Activated naive CD8-positive, alpha-beta T cell treated with anti-CD3 and anti-CD28 coated beads, Interleukin-2, amount 10 ng/mL, durations not matched to agents 7 days and 5 days (primary cell): Measurements from ENCODE around the gene COL8A2. TPM values are rescaled to one million over a fixed set of nuclear protein-coding genes. Genes with fewer than 3 reads are reported as not detected.

Experiments
- ATAC-seq: fragments of 150-1000 bp; cut with Tn5 transposase; one replicate; pipeline ENCODE4 v1.10.0; 2021; ENCODE audit warnings: low read depth, moderate library complexity
- POLR2A ChIA-PET: fragments of 350-600 bp; sonication (Branson Sonifier 250); formaldehyde crosslinking; loops from one replicate; lab custom pipeline; 2021; ENCODE audit warnings: antibody characterized with exemption; lab: Charles Lee
- DNase-seq: peaks from one replicate; pipeline ENCODE4 v3.0.0; 2021
- H3K27ac Mint-ChIP-seq: one replicate; pipeline ENCODE4 v1.8.0; 2022; ENCODE audit warnings: mild to moderate bottlenecking, mixed read lengths
- H3K27me3 Mint-ChIP-seq: one replicate; pipeline ENCODE4 v1.8.0; 2022; ENCODE audit warnings: mild to moderate bottlenecking, moderate library complexity, mixed read lengths
- H3K36me3 Mint-ChIP-seq: one replicate; pipeline ENCODE4 v1.8.0; 2021; ENCODE audit warnings: mild to moderate bottlenecking, mixed read lengths
- H3K4me1 Mint-ChIP-seq: one replicate; pipeline ENCODE4 v1.8.0; 2021; ENCODE audit warnings: mixed read lengths
- H3K4me3 Mint-ChIP-seq: one replicate; pipeline ENCODE4 v1.8.0; 2022; ENCODE audit warnings: mild to moderate bottlenecking, moderate library complexity, mixed read lengths
- H3K9me3 Mint-ChIP-seq: one replicate; pipeline ENCODE4 v1.8.0; 2021; ENCODE audit warnings: mixed read lengths
- total RNA-seq, 2 experiments: library from RNA; stranded (reverse); gene quantifications; one replicate each; pipeline ENCODE4 v1.2.3, GENCODE V29; 2021

The COL8A2 gene
- total RNA-seq, 2 experiments from 2014 or later = 0.17 to 0.19 TPM

- no peak for ATAC-seq
- Mint-ChIP-seq H3K4me3 (peak overlapping the region; percentile 21), H3K27ac (peak overlapping the region; percentile 8), H3K36me3 (peaks cover 6% of the 10 kb centered on the region), H3K4me1 (peaks cover 10% of the 10 kb centered on the region), H3K27me3 (peaks cover 19% of the 10 kb centered on the region), H3K9me3 (no peaks in the 10 kb centered on the region)
- DNase-seq = no peak
- POLR2A ChIA-PET = interaction anchor here (0.8 kb wide), 1 partner anchor 137 kb away, joined by 3 read pairs; the partner anchor contains the start of gene THRAP3
These were observed 37.5 kb downstream of the COL8A2 start for GRCh38 chr1:36087233-36088123.

- Mint-ChIP-seq H3K4me3 (peak overlapping the region; percentile 21), H3K27ac (peak overlapping the region; percentile 8), H3K36me3 (peaks cover 6% of the 10 kb centered on the region), H3K27me3 (peaks cover 27% of the 10 kb centered on the region), H3K4me1 (peaks cover 9% of the 10 kb centered on the region), H3K9me3 (no peaks in the 10 kb centered on the region)
- ATAC-seq (no peak), DNase-seq (no peak)
- POLR2A ChIA-PET = interaction anchor here (0.5 to 0.8 kb wide), 2 partner anchors 137 to 143 kb away, joined by 3 read pairs; partner anchors contain the start of gene THRAP3
These were observed 38.3 kb downstream of the COL8A2 start for GRCh38 chr1:36086529-36087232.

- ATAC-seq (no peak), DNase-seq (no peak)
- POLR2A ChIA-PET = interaction anchor here (0.5 to 1.1 kb wide), 3 partner anchors 142 to 206 kb away, joined by 3 to 4 read pairs (median 3); partner anchors contain the start of gene AGO3
- Mint-ChIP-seq H3K27me3 (peaks cover 29% of the 10 kb centered on the region), H3K4me3 (no peak overlapping the region), H3K36me3 (peaks cover 6% of the 10 kb centered on the region), H3K27ac (no peak overlapping the region), H3K9me3 (no peaks in the 10 kb centered on the region), H3K4me1 (peaks cover 9% of the 10 kb centered on the region)
These were observed 39.1 kb downstream of the COL8A2 start for GRCh38 chr1:36085686-36086526.

GRCh38 chr1:36085126-36085525, 39.9 kb downstream of the COL8A2 start:
- no peak overlapping the region for H3K27ac Mint-ChIP-seq
- peaks cover 8% of the 10 kb centered on the region for H3K4me1 Mint-ChIP-seq
- ATAC-seq (no peak), DNase-seq (no peak)
- H3K36me3 Mint-ChIP-seq = peaks cover 6% of the 10 kb centered on the region
- H3K4me3 Mint-ChIP-seq = no peak overlapping the region
- H3K27me3 Mint-ChIP-seq = peaks cover 35% of the 10 kb centered on the region
- POLR2A ChIA-PET = interaction anchor here (0.6 to 1.1 kb wide), 2 partner anchors 154 to 205 kb away, joined by 3 to 4 read pairs; partner anchors contain the start of gene AGO3
- H3K9me3 Mint-ChIP-seq = no peaks in the 10 kb centered on the region

- peaks cover 4% of the 10 kb centered on the region for H3K4me1 Mint-ChIP-seq
- POLR2A ChIA-PET = no interaction called here
- H3K9me3 Mint-ChIP-seq = no peaks in the 10 kb centered on the region
- no peak for ATAC-seq
- peak overlapping the region; percentile 30 for H3K4me3 Mint-ChIP-seq
- H3K36me3 Mint-ChIP-seq = peaks cover 2% of the 10 kb centered on the region
- DNase-seq = no peak
- peaks cover 36% of the 10 kb centered on the region for H3K27me3 Mint-ChIP-seq
- H3K27ac Mint-ChIP-seq = no peak overlapping the region
These were observed 40.4 kb downstream of the COL8A2 start for GRCh38 chr1:36084497-36085115.

GRCh38 chr1:36083635-36084496, 41.2 kb downstream of the COL8A2 start, which contains the start of gene TEKT2:
TSS of gene TEKT2 (plus strand) at chr1:36084094. CDS start at chr1:36084922, 828 bp downstream.
- Mint-ChIP-seq H3K9me3 (no peaks in the 10 kb centered on the region), H3K4me3 (peak within 1 kb of the TSS; percentile 39), H3K4me1 (peaks cover 1% of the 10 kb centered on the region), H3K36me3 (no peaks in the 10 kb centered on the region), H3K27ac (no peak within 1 kb of the TSS), H3K27me3 (peaks cover 40% of the 10 kb centered on the region)
- peak; percentile 45 for DNase-seq
- ATAC-seq = no peak
- POLR2A ChIA-PET = no interaction called here

- H3K4me1 Mint-ChIP-seq = peaks cover 1% of the 10 kb centered on the region
- ATAC-seq (no peak), DNase-seq (no peak)
- H3K36me3 Mint-ChIP-seq = no peaks in the 10 kb centered on the region
- no peak overlapping the region for H3K27ac Mint-ChIP-seq
- no peaks in the 10 kb centered on the region for H3K9me3 Mint-ChIP-seq
- no peak overlapping the region for H3K4me3 Mint-ChIP-seq
- H3K27me3 Mint-ChIP-seq = peaks cover 40% of the 10 kb centered on the region
- POLR2A ChIA-PET = no interaction called here
These were observed 41.8 kb downstream of the COL8A2 start for GRCh38 chr1:36083219-36083618.

- no peak for ATAC-seq
- Mint-ChIP-seq H3K27ac (no peak overlapping the region), H3K27me3 (peaks cover 40% of the 10 kb centered on the region), H3K4me1 (peaks cover 1% of the 10 kb centered on the region), H3K36me3 (no peaks in the 10 kb centered on the region), H3K4me3 (no peak overlapping the region), H3K9me3 (no peaks in the 10 kb centered on the region)
- POLR2A ChIA-PET = no interaction called here
- no peak for DNase-seq
These were observed 43.0 kb downstream of the COL8A2 start for GRCh38 chr1:36081926-36082485.

GRCh38 chr1:36080801-36081200, 44.2 kb downstream of the COL8A2 start:
- Mint-ChIP-seq H3K36me3 (no peaks in the 10 kb centered on the region), H3K27me3 (peaks cover 40% of the 10 kb centered on the region), H3K4me3 (no peak overlapping the region), H3K27ac (no peak overlapping the region), H3K4me1 (peaks cover 1% of the 10 kb centered on the region), H3K9me3 (no peaks in the 10 kb centered on the region)
- no peak for ATAC-seq
- DNase-seq = no peak
- POLR2A ChIA-PET = no interaction called here

- Mint-ChIP-seq H3K27ac (no peak overlapping the region), H3K36me3 (no peaks in the 10 kb centered on the region), H3K4me1 (peaks cover 1% of the 10 kb centered on the region), H3K27me3 (peaks cover 37% of the 10 kb centered on the region), H3K4me3 (no peak overlapping the region), H3K9me3 (no peaks in the 10 kb centered on the region)
- ATAC-seq = no peak
- DNase-seq = no peak
- POLR2A ChIA-PET = no interaction called here
These were observed 44.8 kb downstream of the COL8A2 start for GRCh38 chr1:36080236-36080635.

- ATAC-seq = no peak
- Mint-ChIP-seq H3K27me3 (peaks cover 17% of the 10 kb centered on the region), H3K9me3 (no peaks in the 10 kb centered on the region), H3K27ac (no peak overlapping the region), H3K36me3 (no peaks in the 10 kb centered on the region), H3K4me3 (no peak overlapping the region), H3K4me1 (no peaks in the 10 kb centered on the region)
- POLR2A ChIA-PET = no interaction called here
- no peak for DNase-seq
These were observed 47.9 kb downstream of the COL8A2 start for GRCh38 chr1:36076979-36077573.
